Stimulated activated CD8-positive, alpha-beta memory T cell treated with anti-CD3 and anti-CD28 coated beads, Interleukin-12 subunit alpha, Interleukin-12 subunit beta, amount 100 ng/mL, for 4 hours (primary cell): ENCODE data around the gene UNC5B.

ENCODE experiments used
- DNase-seq: peaks from one replicate; pipeline ENCODE4 v3.0.0-alpha.2; 2020; ENCODE audit warnings: low read depth

Gene UNC5B

GRCh38 chr10:71212318-71213126 lies at the start of gene UNC5B:
UNC5B (plus strand) TSS chr10:71212570; CDS start chr10:71212986, 416 bp downstream.
- peak; percentile 35 for DNase-seq

GRCh38 chr10:71173466-71173865 lies 38.9 kb upstream of the UNC5B start:
- DNase-seq = no peak

GRCh38 chr10:71176661-71177060 lies 35.7 kb upstream of the UNC5B start:
- DNase-seq = no peak

GRCh38 chr10:71177651-71178199 lies 34.6 kb upstream of the UNC5B start:
- DNase-seq = no peak

GRCh38 chr10:71178880-71179279 lies 33.5 kb upstream of the UNC5B start:
- DNase-seq = no peak

GRCh38 chr10:71179382-71179781 lies 33.0 kb upstream of the UNC5B start:
- no peak for DNase-seq

GRCh38 chr10:71184421-71184820 lies 27.9 kb upstream of the UNC5B start:
- DNase-seq = no peak

- no peak for DNase-seq
Measured at GRCh38 chr10:71185209-71185608, 27.2 kb upstream of the UNC5B start.

GRCh38 chr10:71187197-71187596 lies 25.2 kb upstream of the UNC5B start:
- DNase-seq = no peak

GRCh38 chr10:71187600-71187999 lies 24.8 kb upstream of the UNC5B start:
- DNase-seq = no peak

GRCh38 chr10:71188201-71188600 lies 24.2 kb upstream of the UNC5B start:
- DNase-seq = no peak

- DNase-seq = no peak
Measured at GRCh38 chr10:71191019-71191418, 21.4 kb upstream of the UNC5B start.

GRCh38 chr10:71191551-71192076 lies 20.8 kb upstream of the UNC5B start:
- DNase-seq = no peak

- no peak for DNase-seq
Measured at GRCh38 chr10:71193516-71193915, 18.9 kb upstream of the UNC5B start.

GRCh38 chr10:71197955-71198354 lies 14.4 kb upstream of the UNC5B start:
- DNase-seq = no peak

GRCh38 chr10:71201849-71202248 lies 10.5 kb upstream of the UNC5B start:
- no peak for DNase-seq

GRCh38 chr10:71202314-71202713 lies 10.1 kb upstream of the UNC5B start:
- DNase-seq = no peak

GRCh38 chr10:71203124-71203523 lies 9.2 kb upstream of the UNC5B start:
- DNase-seq = no peak

- DNase-seq = no peak
Measured at GRCh38 chr10:71203716-71204115, 8.7 kb upstream of the UNC5B start.

- DNase-seq = no peak
Measured at GRCh38 chr10:71204746-71205145, 7.6 kb upstream of the UNC5B start.

- DNase-seq = no peak
Measured at GRCh38 chr10:71205468-71205867, 6.9 kb upstream of the UNC5B start.

GRCh38 chr10:71206911-71207310 lies 5.5 kb upstream of the UNC5B start:
- no peak for DNase-seq

- no peak for DNase-seq
Measured at GRCh38 chr10:71207578-71207977, 4.8 kb upstream of the UNC5B start.

- DNase-seq = no peak
Measured at GRCh38 chr10:71209352-71209715, 3.0 kb upstream of the UNC5B start.
